ENCODE measurements around the gene SLC5A11. TPM values are rescaled to one million over a fixed set of nuclear protein-coding genes. Genes with fewer than 3 reads are reported as not detected.
A peak's percentile ranks its signal among the peaks of the same experiment; 100 is the strongest.
"Not testable (repeated sequence)": the region's sequence is repeated elsewhere in the genome, so short reads cannot be mapped to it uniquely, and the experiment has no call there.

SLC5A11 gene
- polyA plus RNA-seq, 4 donors = 4.5 to 32.4 (median 19.6) TPM

DNA sequence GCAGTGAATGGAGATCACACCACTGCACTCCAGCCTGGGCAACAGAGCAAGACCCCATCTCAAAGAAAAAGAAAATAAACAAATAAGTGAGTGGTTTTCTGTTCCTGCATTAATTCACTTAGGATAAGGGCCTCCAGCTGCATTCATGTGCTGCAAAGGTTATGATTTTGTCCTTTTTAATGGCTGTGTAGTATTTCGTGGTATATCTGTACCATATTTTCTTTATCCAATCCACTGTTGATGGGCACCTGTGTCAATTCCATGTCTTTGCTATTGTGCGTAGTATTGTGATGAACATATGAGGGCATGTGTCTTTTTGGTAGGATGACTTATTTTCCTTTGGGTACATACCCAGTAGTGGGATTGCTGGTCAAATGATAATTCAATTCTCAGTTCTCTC, 33.9 kb downstream of the SLC5A11 start:
- Histone ChIP-seq H3K9me3 (ENCODE audit: control insufficient read depth in 2 of 2, insufficient read depth in 1 of 2, low read depth in 1 of 2, low read length in 1 of 2) (no peaks in the 10 kb centered on the region), H3K27me3 (ENCODE audit: control insufficient read depth in 3 of 3, insufficient read depth in 3 of 3, low read length in 3 of 3) (no peaks in the 10 kb centered on the region), H3K27ac (ENCODE audit: low read depth in 1 of 3, low read length in 2 of 3) (no peak overlapping the region), H3K36me3 (ENCODE audit: control insufficient read depth in 3 of 3, insufficient read depth in 2 of 3, low read depth in 1 of 3, low read length in 3 of 3) (peaks cover 0 to 3% (median 0%) of the 10 kb centered on the region in 3 donors), H3K4me1 (ENCODE audit: control insufficient read depth in 3 of 3, insufficient read depth in 2 of 3, low read depth in 1 of 3, low read length in 2 of 3) (peaks cover 0 to 7% (median 0%) of the 10 kb centered on the region in 3 donors), H3K4me3 (ENCODE audit: low read depth in 1 of 3, low read length in 3 of 3) (no peak overlapping the region)
- FAIRE-seq (no peak), DNase-seq (no peak)
- WGBS, 3 donors = 93 to 98% (median 94%) methylated on average over 2 of the region's 2 CpGs

- WGBS, 3 donors = 70 to 77% (median 76%) methylated on average over 12 of the region's 12 CpGs
- no peaks in the 10 kb centered on the region for H3K36me3 ChIP-seq (ENCODE audit: control insufficient read depth in 3 of 3, insufficient read depth in 2 of 3, low read depth in 1 of 3, low read length in 3 of 3)
- FAIRE-seq (no peak), DNase-seq (no peak)
- H3K4me3 ChIP-seq (ENCODE audit: low read depth in 1 of 3, low read length in 3 of 3) = no peak overlapping the region
- H3K27me3 ChIP-seq (ENCODE audit: control insufficient read depth in 3 of 3, insufficient read depth in 3 of 3, low read length in 3 of 3) = peaks cover 0 to 2% (median 0%) of the 10 kb centered on the region in 3 donors
- H3K4me1 ChIP-seq (ENCODE audit: control insufficient read depth in 3 of 3, insufficient read depth in 2 of 3, low read depth in 1 of 3, low read length in 2 of 3) = no peaks in the 10 kb centered on the region
- H3K27ac ChIP-seq (ENCODE audit: low read depth in 1 of 3, low read length in 2 of 3) = no peak overlapping the region
- no peaks in the 10 kb centered on the region for H3K9me3 ChIP-seq (ENCODE audit: control insufficient read depth in 2 of 2, insufficient read depth in 1 of 2, low read depth in 1 of 2, low read length in 1 of 2)
Measured at GRCh38 chr16:24883714-24884151, 38.0 kb downstream of the SLC5A11 start.

DNA sequence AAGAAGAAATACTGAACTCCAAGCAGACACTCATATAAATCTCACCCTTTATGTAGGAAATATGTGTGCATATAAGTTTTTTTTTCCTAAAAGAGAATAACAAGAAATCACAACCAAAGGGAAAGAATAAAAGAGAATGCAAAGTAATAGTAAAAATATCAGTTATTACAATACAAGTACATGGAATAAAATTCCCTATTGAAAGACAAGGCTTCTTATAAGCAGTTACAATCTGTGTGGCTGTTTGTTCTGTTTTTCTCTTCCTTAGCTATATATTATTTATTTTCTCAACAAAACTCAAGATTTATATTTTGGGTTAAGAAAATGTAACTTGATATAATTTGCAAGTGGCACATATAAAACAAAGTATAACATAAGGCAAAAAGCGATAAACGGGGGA, 41.7 kb downstream of the SLC5A11 start:
- Histone ChIP-seq H3K27me3 (ENCODE audit: control insufficient read depth in 3 of 3, insufficient read depth in 3 of 3, low read length in 3 of 3) (peaks cover 0 to 2% (median 0%) of the 10 kb centered on the region in 3 donors), H3K4me1 (ENCODE audit: control insufficient read depth in 3 of 3, insufficient read depth in 2 of 3, low read depth in 1 of 3, low read length in 2 of 3) (no peaks in the 10 kb centered on the region), H3K9me3 (ENCODE audit: control insufficient read depth in 2 of 2, insufficient read depth in 1 of 2, low read depth in 1 of 2, low read length in 1 of 2) (no peaks in the 10 kb centered on the region), H3K27ac (ENCODE audit: low read depth in 1 of 3, low read length in 2 of 3) (no peak overlapping the region), H3K36me3 (ENCODE audit: control insufficient read depth in 3 of 3, insufficient read depth in 2 of 3, low read depth in 1 of 3, low read length in 3 of 3) (peaks cover 0 to 2% (median 0%) of the 10 kb centered on the region in 3 donors), H3K4me3 (ENCODE audit: low read depth in 1 of 3, low read length in 3 of 3) (no peak overlapping the region)
- 94 to 97% (median 96%) methylated on average over 2 of the region's 2 CpGs for WGBS, 3 donors
- DNase-seq (no peak), FAIRE-seq (no peak)

DNA sequence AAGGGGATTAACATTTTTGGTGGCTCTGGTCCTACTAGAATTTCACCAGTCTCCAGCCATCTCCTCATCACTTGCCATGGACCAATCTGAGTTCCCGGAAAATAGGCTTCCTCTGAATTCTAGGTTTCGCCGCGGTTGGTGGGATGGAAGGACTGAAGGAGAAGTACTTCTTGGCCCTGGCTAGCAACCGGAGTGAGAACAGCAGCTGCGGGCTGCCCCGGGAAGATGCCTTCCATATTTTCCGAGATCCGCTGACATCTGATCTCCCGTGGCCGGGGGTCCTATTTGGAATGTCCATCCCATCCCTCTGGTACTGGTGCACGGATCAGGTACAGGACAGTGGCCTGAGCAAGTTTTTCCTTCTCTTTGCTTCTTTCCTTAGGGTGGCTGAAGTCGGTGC, 45.0 kb downstream of the SLC5A11 start:
- H3K27me3 ChIP-seq (ENCODE audit: control insufficient read depth in 3 of 3, insufficient read depth in 3 of 3, low read length in 3 of 3) = peaks cover 0 to 2% (median 0%) of the 10 kb centered on the region in 3 donors
- 69 to 90% (median 85%) methylated on average over 13 of the region's 13 CpGs for WGBS, 3 donors
- no peaks in the 10 kb centered on the region for H3K9me3 ChIP-seq (ENCODE audit: control insufficient read depth in 2 of 2, insufficient read depth in 1 of 2, low read depth in 1 of 2, low read length in 1 of 2)
- H3K4me3 ChIP-seq (ENCODE audit: low read depth in 1 of 3, low read length in 3 of 3) = no peak overlapping the region
- no peak overlapping the region for H3K27ac ChIP-seq (ENCODE audit: low read depth in 1 of 3, low read length in 2 of 3)
- no peak for FAIRE-seq
- no peak for DNase-seq
- no peaks in the 10 kb centered on the region for H3K4me1 ChIP-seq (ENCODE audit: control insufficient read depth in 3 of 3, insufficient read depth in 2 of 3, low read depth in 1 of 3, low read length in 2 of 3)
- H3K36me3 ChIP-seq (ENCODE audit: control insufficient read depth in 3 of 3, insufficient read depth in 2 of 3, low read depth in 1 of 3, low read length in 3 of 3) = peaks cover 0 to 2% (median 0%) of the 10 kb centered on the region in 3 donors

GRCh38 chr16:24896439-24896838, 50.7 kb downstream of the SLC5A11 start:
- FAIRE-seq (no peak), DNase-seq (no peak)
- Histone ChIP-seq H3K9me3 (ENCODE audit: control insufficient read depth in 2 of 2, insufficient read depth in 1 of 2, low read depth in 1 of 2, low read length in 1 of 2) (no peaks in the 10 kb centered on the region), H3K27me3 (ENCODE audit: control insufficient read depth in 3 of 3, insufficient read depth in 3 of 3, low read length in 3 of 3) (no peaks in the 10 kb centered on the region), H3K4me1 (ENCODE audit: control insufficient read depth in 3 of 3, insufficient read depth in 2 of 3, low read depth in 1 of 3, low read length in 2 of 3) (no peaks in the 10 kb centered on the region), H3K27ac (ENCODE audit: low read depth in 1 of 3, low read length in 2 of 3) (no peak overlapping the region), H3K4me3 (ENCODE audit: low read depth in 1 of 3, low read length in 3 of 3) (no peak overlapping the region), H3K36me3 (ENCODE audit: control insufficient read depth in 3 of 3, insufficient read depth in 2 of 3, low read depth in 1 of 3, low read length in 3 of 3) (peaks cover 0 to 2% (median 0%) of the 10 kb centered on the region in 3 donors)
- 81 to 90% (median 86%) methylated on average over 1 of the region's 1 CpG for WGBS, 3 donors

DNA sequence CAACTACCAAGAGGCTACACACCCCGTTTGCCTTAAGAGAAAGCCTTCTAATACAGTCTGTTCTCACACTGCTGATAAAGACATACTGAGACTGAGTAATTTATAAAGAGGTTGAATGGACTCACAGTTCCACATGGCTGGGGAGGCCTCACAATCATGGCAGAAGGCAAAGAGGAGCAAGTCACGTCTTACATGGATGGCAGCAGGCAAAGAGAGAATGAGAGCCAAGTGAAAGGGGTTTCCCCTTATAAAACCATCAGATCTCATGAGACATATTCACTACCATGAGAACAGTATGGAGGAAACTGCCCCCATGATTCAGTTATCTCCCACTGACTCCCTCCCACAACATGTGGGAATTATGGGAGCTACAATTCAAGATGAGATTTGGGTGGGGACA, 51.8 kb downstream of the SLC5A11 start:
- H3K36me3 ChIP-seq (ENCODE audit: control insufficient read depth in 3 of 3, insufficient read depth in 2 of 3, low read depth in 1 of 3, low read length in 3 of 3); H3K4me3 ChIP-seq (ENCODE audit: low read depth in 1 of 3, low read length in 3 of 3); H3K4me1 ChIP-seq (ENCODE audit: control insufficient read depth in 3 of 3, insufficient read depth in 2 of 3, low read depth in 1 of 3, low read length in 2 of 3); H3K9me3 ChIP-seq (ENCODE audit: control insufficient read depth in 2 of 2, insufficient read depth in 1 of 2, low read depth in 1 of 2, low read length in 1 of 2); DNase-seq; FAIRE-seq; H3K27me3 ChIP-seq (ENCODE audit: control insufficient read depth in 3 of 3, insufficient read depth in 3 of 3, low read length in 3 of 3); H3K27ac ChIP-seq (ENCODE audit: low read depth in 1 of 3, low read length in 2 of 3): not testable (repeated sequence)
- 52 to 71% (median 59%) methylated on average over 2 of the region's 2 CpGs for WGBS, 3 donors

GRCh38 chr16:24900230-24900629, 54.5 kb downstream of the SLC5A11 start:
- H3K4me1 ChIP-seq (ENCODE audit: control insufficient read depth in 3 of 3, insufficient read depth in 2 of 3, low read depth in 1 of 3, low read length in 2 of 3) = no peaks in the 10 kb centered on the region
- no peak overlapping the region for H3K27ac ChIP-seq (ENCODE audit: low read depth in 1 of 3, low read length in 2 of 3)
- H3K9me3 ChIP-seq (ENCODE audit: control insufficient read depth in 2 of 2, insufficient read depth in 1 of 2, low read depth in 1 of 2, low read length in 1 of 2) = no peaks in the 10 kb centered on the region
- H3K36me3 ChIP-seq (ENCODE audit: control insufficient read depth in 3 of 3, insufficient read depth in 2 of 3, low read depth in 1 of 3, low read length in 3 of 3) = peaks cover 0 to 2% (median 0%) of the 10 kb centered on the region in 3 donors
- FAIRE-seq (no peak), DNase-seq (no peak)
- no peak overlapping the region for H3K4me3 ChIP-seq (ENCODE audit: low read depth in 1 of 3, low read length in 3 of 3)
- no peaks in the 10 kb centered on the region for H3K27me3 ChIP-seq (ENCODE audit: control insufficient read depth in 3 of 3, insufficient read depth in 3 of 3, low read length in 3 of 3)

DNA sequence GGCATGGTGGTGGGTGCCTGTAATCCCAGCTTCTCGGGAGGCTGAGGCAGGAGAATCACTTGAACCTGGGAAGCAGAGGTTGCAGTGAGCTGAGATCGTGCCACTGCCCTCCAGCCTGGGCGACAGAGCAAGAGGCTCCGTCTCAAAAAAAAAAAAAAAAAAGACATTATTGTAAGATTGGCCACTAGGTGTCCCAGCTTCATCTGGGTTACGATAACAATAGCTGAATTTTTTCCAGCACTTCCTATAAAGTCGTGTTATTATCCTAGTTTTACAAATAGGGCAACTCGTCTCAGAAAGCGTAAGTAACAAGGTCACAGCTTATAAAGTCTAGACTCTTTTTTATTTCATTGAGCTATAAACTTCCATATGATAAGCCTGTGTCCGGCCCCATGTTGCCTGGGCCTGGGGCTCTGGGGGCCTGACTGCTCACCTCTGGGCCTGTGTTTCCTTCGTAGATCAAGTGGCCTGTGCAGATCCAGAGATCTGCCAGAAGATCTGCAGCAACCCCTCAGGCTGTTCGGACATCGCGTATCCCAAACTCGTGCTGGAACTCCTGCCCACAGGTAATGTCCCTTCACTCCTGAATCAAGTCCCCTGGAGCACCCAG, 60.5 kb downstream of the SLC5A11 start:
- Histone ChIP-seq H3K4me3 (ENCODE audit: low read depth in 1 of 3, low read length in 3 of 3) (no peak overlapping the region), H3K9me3 (ENCODE audit: control insufficient read depth in 2 of 2, insufficient read depth in 1 of 2, low read depth in 1 of 2, low read length in 1 of 2) (no peaks in the 10 kb centered on the region), H3K27me3 (ENCODE audit: control insufficient read depth in 3 of 3, insufficient read depth in 3 of 3, low read length in 3 of 3) (no peaks in the 10 kb centered on the region), H3K4me1 (ENCODE audit: control insufficient read depth in 3 of 3, insufficient read depth in 2 of 3, low read depth in 1 of 3, low read length in 2 of 3) (no peaks in the 10 kb centered on the region), H3K36me3 (ENCODE audit: control insufficient read depth in 3 of 3, insufficient read depth in 2 of 3, low read depth in 1 of 3, low read length in 3 of 3) (peaks cover 0 to 2% (median 0%) of the 10 kb centered on the region in 3 donors), H3K27ac (ENCODE audit: low read depth in 1 of 3, low read length in 2 of 3) (no peak overlapping the region)
- DNase-seq (peak; percentile 12 to 16), FAIRE-seq (no peak)
- WGBS, 3 donors = 40 to 48% (median 45%) methylated on average over 14 of the region's 14 CpGs

GRCh38 chr16:24906901-24907300, 61.1 kb downstream of the SLC5A11 start:
- no peaks in the 10 kb centered on the region for H3K4me1 ChIP-seq (ENCODE audit: control insufficient read depth in 3 of 3, insufficient read depth in 2 of 3, low read depth in 1 of 3, low read length in 2 of 3)
- DNase-seq = no peak
- H3K4me3 ChIP-seq (ENCODE audit: low read depth in 1 of 3, low read length in 3 of 3) = no peak overlapping the region
- H3K27me3 ChIP-seq (ENCODE audit: control insufficient read depth in 3 of 3, insufficient read depth in 3 of 3, low read length in 3 of 3) = no peaks in the 10 kb centered on the region
- H3K36me3 ChIP-seq (ENCODE audit: control insufficient read depth in 3 of 3, insufficient read depth in 2 of 3, low read depth in 1 of 3, low read length in 3 of 3) = peaks cover 0 to 2% (median 0%) of the 10 kb centered on the region in 3 donors
- H3K9me3 ChIP-seq (ENCODE audit: control insufficient read depth in 2 of 2, insufficient read depth in 1 of 2, low read depth in 1 of 2, low read length in 1 of 2) = no peaks in the 10 kb centered on the region
- WGBS, 3 donors = 89 to 91% (median 90%) methylated on average over 10 of the region's 10 CpGs
- H3K27ac ChIP-seq (ENCODE audit: low read depth in 1 of 3, low read length in 2 of 3) = no peak overlapping the region
- FAIRE-seq = no peak

Data from small intestine (tissue), 7 donors.